Testis (tissue), 2 donors: Measurements from ENCODE around the gene EDA.

Experiments
- CTCF ChIP-seq, 3 experiments: fragments of 450-650 bp in 2 of 3; fragments of 200-600 bp in 1 of 3; sonication (generic) in 1 of 3; IDR thresholded peaks; one replicate each; pipeline ENCODE4 v1.5.1; 2016 to 2019; ENCODE audit warnings: antibody characterized with exemption in 3 of 3, mild to moderate bottlenecking in 2 of 3, moderate library complexity in 1 of 3
- POLR2A ChIP-seq: fragments of 450-650 bp; IDR thresholded peaks from one replicate; pipeline ENCODE4 v1.6.1; 2017; ENCODE audit warnings: antibody characterized with exemption, mild to moderate bottlenecking, moderate library complexity

GRCh38 chrX:69900491-69900890 is 284.6 kb downstream of the EDA start:
- TF ChIP-seq CTCF (IDR thresholded peaks at IDR 0.05) (no peak), POLR2A (no peak)
